ENCODE measurements around the gene SRRM2.

The SRRM2 gene

DNA sequence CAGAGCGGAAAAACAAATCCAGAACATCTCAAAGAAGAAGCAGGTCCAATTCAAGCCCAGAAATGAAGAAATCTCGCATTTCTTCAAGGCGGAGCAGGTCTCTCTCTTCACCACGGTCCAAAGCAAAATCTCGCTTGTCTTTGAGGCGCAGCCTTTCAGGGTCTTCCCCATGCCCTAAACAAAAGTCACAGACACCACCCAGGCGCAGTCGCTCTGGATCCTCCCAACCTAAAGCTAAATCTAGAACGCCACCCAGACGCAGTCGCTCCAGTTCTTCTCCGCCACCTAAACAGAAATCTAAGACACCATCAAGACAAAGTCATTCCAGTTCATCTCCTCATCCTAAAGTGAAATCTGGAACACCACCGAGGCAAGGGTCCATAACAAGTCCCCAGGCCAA is 10.3 kb downstream of the SRRM2 start:
- Histone ChIP-seq H3K27me3 (replicated peaks; ENCODE audit: control insufficient read depth, insufficient read depth, low read length) (no peaks in the 10 kb centered on the region), H3K36me3 (ENCODE audit: control insufficient read depth, insufficient read depth, low read length) (peaks cover 81% of the 10 kb centered on the region)

DNA sequence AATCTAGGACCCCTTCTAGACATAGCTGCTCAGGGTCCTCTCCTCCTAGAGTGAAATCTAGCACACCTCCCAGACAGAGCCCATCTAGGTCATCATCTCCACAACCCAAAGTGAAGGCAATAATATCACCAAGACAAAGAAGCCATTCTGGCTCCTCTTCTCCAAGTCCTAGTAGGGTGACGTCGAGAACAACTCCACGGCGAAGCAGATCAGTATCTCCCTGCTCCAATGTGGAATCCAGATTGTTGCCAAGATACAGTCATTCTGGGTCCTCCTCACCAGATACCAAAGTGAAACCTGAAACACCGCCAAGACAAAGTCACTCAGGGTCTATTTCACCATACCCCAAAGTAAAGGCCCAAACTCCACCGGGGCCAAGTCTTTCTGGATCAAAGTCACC is 10.7 kb downstream of the SRRM2 start:
- Histone ChIP-seq H3K27me3 (replicated peaks; ENCODE audit: control insufficient read depth, insufficient read depth, low read length) (no peaks in the 10 kb centered on the region), H3K4me3 (replicated peaks; ENCODE audit: low read depth, low read length) (no peak overlapping the region), H3K36me3 (ENCODE audit: control insufficient read depth, insufficient read depth, low read length) (peaks cover 81% of the 10 kb centered on the region)
- TF ChIP-seq, protein P1, sequence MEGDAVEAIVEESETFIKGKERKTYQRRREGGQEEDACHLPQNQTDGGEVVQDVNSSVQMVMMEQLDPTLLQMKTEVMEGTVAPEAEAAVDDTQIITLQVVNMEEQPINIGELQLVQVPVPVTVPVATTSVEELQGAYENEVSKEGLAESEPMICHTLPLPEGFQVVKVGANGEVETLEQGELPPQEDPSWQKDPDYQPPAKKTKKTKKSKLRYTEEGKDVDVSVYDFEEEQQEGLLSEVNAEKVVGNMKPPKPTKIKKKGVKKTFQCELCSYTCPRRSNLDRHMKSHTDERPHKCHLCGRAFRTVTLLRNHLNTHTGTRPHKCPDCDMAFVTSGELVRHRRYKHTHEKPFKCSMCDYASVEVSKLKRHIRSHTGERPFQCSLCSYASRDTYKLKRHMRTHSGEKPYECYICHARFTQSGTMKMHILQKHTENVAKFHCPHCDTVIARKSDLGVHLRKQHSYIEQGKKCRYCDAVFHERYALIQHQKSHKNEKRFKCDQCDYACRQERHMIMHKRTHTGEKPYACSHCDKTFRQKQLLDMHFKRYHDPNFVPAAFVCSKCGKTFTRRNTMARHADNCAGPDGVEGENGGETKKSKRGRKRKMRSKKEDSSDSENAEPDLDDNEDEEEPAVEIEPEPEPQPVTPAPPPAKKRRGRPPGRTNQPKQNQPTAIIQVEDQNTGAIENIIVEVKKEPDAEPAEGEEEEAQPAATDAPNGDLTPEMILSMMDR (IDR thresholded peaks at IDR 0.05; ENCODE audit: insufficient read depth, low read length, poor library complexity, severe bottlenecking): no peak
- DNase-seq (ENCODE audit: extremely low read depth, insufficient read length): no peak

More for the DNA sequence above, 10.3 kb downstream of the SRRM2 start:
- no peak for DNase-seq (ENCODE audit: extremely low read depth, insufficient read length)
- TF ChIP-seq, protein P1 (IDR thresholded peaks at IDR 0.05; ENCODE audit: insufficient read depth, low read length, poor library complexity, severe bottlenecking): no peak
- no peak overlapping the region for H3K4me3 ChIP-seq (replicated peaks; ENCODE audit: low read depth, low read length)

GRCh38 chr16:2764718-2765117 is 12.3 kb downstream of the SRRM2 start:
- TF ChIP-seq, protein P1 (IDR thresholded peaks at IDR 0.05; ENCODE audit: insufficient read depth, low read length, poor library complexity, severe bottlenecking): no peak
- no peak for DNase-seq (ENCODE audit: extremely low read depth, insufficient read length)
- H3K27me3 ChIP-seq (replicated peaks; ENCODE audit: control insufficient read depth, insufficient read depth, low read length): no peaks in the 10 kb centered on the region
- H3K4me3 ChIP-seq (replicated peaks; ENCODE audit: low read depth, low read length): no peak overlapping the region
- H3K36me3 ChIP-seq (ENCODE audit: control insufficient read depth, insufficient read depth, low read length): peaks cover 80% of the 10 kb centered on the region

- Histone ChIP-seq H3K36me3 (ENCODE audit: control insufficient read depth, insufficient read depth, low read length) (peaks cover 85% of the 10 kb centered on the region), H3K4me3 (replicated peaks; ENCODE audit: low read depth, low read length) (no peak overlapping the region), H3K27me3 (replicated peaks; ENCODE audit: control insufficient read depth, insufficient read depth, low read length) (no peaks in the 10 kb centered on the region)
- DNase-seq (ENCODE audit: extremely low read depth, insufficient read length): no peak
- TF ChIP-seq, protein P1 (IDR thresholded peaks at IDR 0.05; ENCODE audit: insufficient read depth, low read length, poor library complexity, severe bottlenecking): no peak
Observed at GRCh38 chr16:2765462-2766404, 13.3 kb downstream of the SRRM2 start.

GRCh38 chr16:2766430-2767139 is 14.1 kb downstream of the SRRM2 start:
- TF ChIP-seq, protein P1 (IDR thresholded peaks at IDR 0.05; ENCODE audit: insufficient read depth, low read length, poor library complexity, severe bottlenecking): no peak

More at GRCh38 chr16:2766430-2767139, 14.1 kb downstream of the SRRM2 start:
- DNase-seq (ENCODE audit: extremely low read depth, insufficient read length): no peak
- peaks cover 86% of the 10 kb centered on the region for H3K36me3 ChIP-seq (ENCODE audit: control insufficient read depth, insufficient read depth, low read length)
- H3K4me3 ChIP-seq (replicated peaks; ENCODE audit: low read depth, low read length): no peak overlapping the region
- no peaks in the 10 kb centered on the region for H3K27me3 ChIP-seq (replicated peaks; ENCODE audit: control insufficient read depth, insufficient read depth, low read length)

Data from GM06990 (cell line).